Sigmoid colon (tissue), 7 donors: ENCODE measurements around the gene GIMAP8. TPM values are rescaled to one million over a fixed set of nuclear protein-coding genes. Genes with fewer than 3 reads are reported as not detected.

Source experiments
- DNase-seq: peaks from one replicate; pipeline ENCODE4 v3.0.0-alpha.2; 2019
- H3K27ac ChIP-seq, 4 donors: fragments of 200-600 bp; sonication (generic); one replicate each; pipeline ENCODE4 v1.5.1; 2016 to 2019; ENCODE audit warnings: mild to moderate bottlenecking in 1 of 4
- H3K27me3 ChIP-seq, 3 donors: fragments of 200-600 bp; sonication (generic); one replicate each; pipeline ENCODE4 v1.5.1; 2019; ENCODE audit warnings: mild to moderate bottlenecking in 1 of 3
- H3K36me3 ChIP-seq, 4 donors: fragments of 200-600 bp; sonication (generic); one replicate each; pipeline ENCODE4 v1.5.1; 2016 to 2019
- H3K4me1 ChIP-seq, 4 donors: fragments of 200-600 bp; sonication (generic); one replicate each; pipeline ENCODE4 v1.5.1; 2017 to 2019
- H3K4me3 ChIP-seq, 4 donors: fragments of 200-600 bp; sonication (generic); one replicate each; pipeline ENCODE4 v1.5.1; 2017 to 2019; ENCODE audit warnings: mild to moderate bottlenecking in 2 of 4, moderate library complexity in 1 of 4
- H3K9me3 ChIP-seq, 4 donors: fragments of 200-600 bp in 3 of 4; sonication (generic) in 3 of 4; one replicate each; pipeline versions ENCODE4 v1.5.1 to v1.6.1; 2013 to 2019
- EP300 ChIP-seq, 4 donors: sonication (generic); formaldehyde crosslinking; IDR thresholded peaks; one replicate each; pipeline ENCODE4 v1.6.1; 2017; ENCODE audit warnings: antibody characterized with exemption in 4 of 4
- POLR2A ChIP-seq, 2 donors: fragments of 450-650 bp; IDR thresholded peaks; one replicate each; pipeline ENCODE4 v1.6.1; 2016; ENCODE audit warnings: antibody characterized with exemption in 2 of 2, mild to moderate bottlenecking in 2 of 2, moderate library complexity in 2 of 2
- POLR2AphosphoS5 ChIP-seq, 4 donors: sonication (generic); formaldehyde crosslinking; IDR thresholded peaks; one replicate each; pipeline ENCODE4 v1.6.1; 2017; ENCODE audit warnings: antibody characterized with exemption in 4 of 4
- WGBS, 2 donors: extraction: QIAGEN DNeasy Blood & Tissue Kit; methylation state at CpG; one replicate each; pipeline ENCODE4 v1.1.7; 2013; 5-methylcytosine and 5-hydroxymethylcytosine counted together
- intact Hi-C: fragments of 100-400 bp; cut with DNase I; formaldehyde crosslinking; loops from one replicate; pipeline ENCODE4 v1.15.1; 2023
- polyA plus RNA-seq, 3 donors: library from polyadenylated mRNA; stranded (reverse); fragments of 200-250 nt; gene quantifications; one replicate each; pipeline ENCODE4 v1.2.3, GENCODE V29; 2013
- total RNA-seq, 4 donors: library from RNA; depleted of rRNA; stranded (reverse); fragments of >200 nt; gene quantifications; one replicate each; pipeline ENCODE4 v1.1.0, GENCODE V29; 2016
- TF ChIP-seq, protein P1 (sequence below), 4 experiments: fragments of 450-650 bp in 3 of 4; fragments of 200-600 bp in 1 of 4; IDR thresholded peaks; one replicate each; pipeline ENCODE4 v1.5.1; 2016 to 2019; ENCODE audit warnings: antibody characterized with exemption in 4 of 4, mild to moderate bottlenecking in 3 of 4, moderate library complexity in 2 of 4
- donor health status: healthy with polysubstance abuse.
- donor health status: Bipolar disorder and iron deficiency.
- donor health status: healthy.

Gene GIMAP8
- total and polyA plus RNA-seq, 7 donors, result 2.4 to 10.7 (median 7.1) TPM

GRCh38 chr7:150434240-150434639 is 16.2 kb upstream of the GIMAP8 start:
- H3K36me3 ChIP-seq, result no peaks in the 10 kb centered on the region
- DNase-seq, result no peak

DNA sequence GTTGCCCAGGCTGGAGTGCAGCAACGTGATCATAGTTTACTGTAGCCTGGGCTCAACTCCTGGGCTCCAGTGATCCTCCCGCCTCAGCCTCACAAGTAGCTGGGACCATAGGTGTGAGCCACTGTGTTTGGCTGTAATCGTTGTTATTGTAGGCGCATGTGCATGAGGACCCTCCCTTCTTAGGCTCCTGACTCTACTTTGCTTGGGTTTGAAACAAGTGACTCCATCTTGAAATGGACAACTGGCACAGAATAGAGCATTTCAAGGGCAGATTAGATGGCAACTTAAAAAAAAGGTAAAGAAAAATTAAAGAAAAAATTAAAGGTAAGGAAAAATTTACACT is 15.4 kb upstream of the GIMAP8 start:
- Histone ChIP-seq H3K27me3 (no peaks in the 10 kb centered on the region), H3K27ac (no peak overlapping the region), H3K9me3 (no peaks in the 10 kb centered on the region), H3K4me3 (no peak overlapping the region), H3K36me3 (no peaks in the 10 kb centered on the region), H3K4me1 (peaks cover 0 to 10% (median 4%) of the 10 kb centered on the region in 4 donors)
- intact Hi-C loops, result no loop called here
- no peak for DNase-seq
- TF ChIP-seq, protein P1, sequence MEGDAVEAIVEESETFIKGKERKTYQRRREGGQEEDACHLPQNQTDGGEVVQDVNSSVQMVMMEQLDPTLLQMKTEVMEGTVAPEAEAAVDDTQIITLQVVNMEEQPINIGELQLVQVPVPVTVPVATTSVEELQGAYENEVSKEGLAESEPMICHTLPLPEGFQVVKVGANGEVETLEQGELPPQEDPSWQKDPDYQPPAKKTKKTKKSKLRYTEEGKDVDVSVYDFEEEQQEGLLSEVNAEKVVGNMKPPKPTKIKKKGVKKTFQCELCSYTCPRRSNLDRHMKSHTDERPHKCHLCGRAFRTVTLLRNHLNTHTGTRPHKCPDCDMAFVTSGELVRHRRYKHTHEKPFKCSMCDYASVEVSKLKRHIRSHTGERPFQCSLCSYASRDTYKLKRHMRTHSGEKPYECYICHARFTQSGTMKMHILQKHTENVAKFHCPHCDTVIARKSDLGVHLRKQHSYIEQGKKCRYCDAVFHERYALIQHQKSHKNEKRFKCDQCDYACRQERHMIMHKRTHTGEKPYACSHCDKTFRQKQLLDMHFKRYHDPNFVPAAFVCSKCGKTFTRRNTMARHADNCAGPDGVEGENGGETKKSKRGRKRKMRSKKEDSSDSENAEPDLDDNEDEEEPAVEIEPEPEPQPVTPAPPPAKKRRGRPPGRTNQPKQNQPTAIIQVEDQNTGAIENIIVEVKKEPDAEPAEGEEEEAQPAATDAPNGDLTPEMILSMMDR (IDR thresholded peaks at IDR 0.05), result no peak
- TF ChIP-seq EP300 (IDR thresholded peaks at IDR 0.05), result no peak
- no peak for TF ChIP-seq POLR2A (IDR thresholded peaks at IDR 0.05)
- TF ChIP-seq POLR2AphosphoS5 (IDR thresholded peaks at IDR 0.05), result no peak
- 75 to 79% methylated on average over 4 of the region's 4 CpGs for WGBS, 2 donors

More at GRCh38 chr7:150434240-150434639, 16.2 kb upstream of the GIMAP8 start:
- Histone ChIP-seq H3K27me3 (no peaks in the 10 kb centered on the region), H3K4me1 (peaks cover 0 to 15% (median 6%) of the 10 kb centered on the region in 4 donors), H3K9me3 (no peaks in the 10 kb centered on the region), H3K4me3 (no peak overlapping the region), H3K27ac (no peak overlapping the region)
- intact Hi-C loops, result no loop called here
- TF ChIP-seq, protein P1 (IDR thresholded peaks at IDR 0.05), result no peak
- no peak for TF ChIP-seq POLR2AphosphoS5 (IDR thresholded peaks at IDR 0.05)
- TF ChIP-seq POLR2A (IDR thresholded peaks at IDR 0.05), result no peak
- TF ChIP-seq EP300 (IDR thresholded peaks at IDR 0.05), result no peak
- 67 to 79% methylated on average over 8 of the region's 8 CpGs for WGBS, 2 donors

- 60 to 77% methylated on average over 8 of the region's 8 CpGs for WGBS, 2 donors
- Histone ChIP-seq H3K9me3 (no peaks in the 10 kb centered on the region), H3K4me3 (no peak overlapping the region), H3K4me1 (peaks cover 0 to 4% (median 2%) of the 10 kb centered on the region in 4 donors), H3K27ac (no peak overlapping the region), H3K27me3 (no peaks in the 10 kb centered on the region), H3K36me3 (no peaks in the 10 kb centered on the region)
- TF ChIP-seq, protein P1 (IDR thresholded peaks at IDR 0.05), result no peak
- TF ChIP-seq EP300 (IDR thresholded peaks at IDR 0.05), result no peak
- TF ChIP-seq POLR2AphosphoS5 (IDR thresholded peaks at IDR 0.05), result no peak
- TF ChIP-seq POLR2A (IDR thresholded peaks at IDR 0.05), result no peak
- intact Hi-C loops, result no loop called here
- DNase-seq, result no peak
These were observed 14.9 kb upstream of the GIMAP8 start for GRCh38 chr7:150435390-150436073.

- H3K4me1 ChIP-seq, result no peaks in the 10 kb centered on the region
- H3K9me3 ChIP-seq, result peaks cover 0 to 8% (median 1%) of the 10 kb centered on the region in 4 donors
- DNase-seq, result no peak
- intact Hi-C loops, result no loop called here
- WGBS, 2 donors, result 59 to 67% methylated on average over 2 of the region's 2 CpGs
- TF ChIP-seq, protein P1 (IDR thresholded peaks at IDR 0.05), result no peak
- TF ChIP-seq EP300 (IDR thresholded peaks at IDR 0.05), result no peak
- TF ChIP-seq POLR2AphosphoS5 (IDR thresholded peaks at IDR 0.05), result no peak
- TF ChIP-seq POLR2A (IDR thresholded peaks at IDR 0.05), result no peak
- H3K4me3 ChIP-seq, result no peak overlapping the region
- no peak overlapping the region for H3K27ac ChIP-seq
- no peaks in the 10 kb centered on the region for H3K36me3 ChIP-seq
- no peaks in the 10 kb centered on the region for H3K27me3 ChIP-seq
These were observed 10.5 kb upstream of the GIMAP8 start for GRCh38 chr7:150439967-150440366.

GRCh38 chr7:150441524-150441923 is 8.9 kb upstream of the GIMAP8 start:
- H3K27me3 ChIP-seq, result no peaks in the 10 kb centered on the region
- no peak overlapping the region for H3K27ac ChIP-seq
- no peaks in the 10 kb centered on the region for H3K36me3 ChIP-seq
- peaks cover 0 to 8% (median 1%) of the 10 kb centered on the region in 4 donors for H3K9me3 ChIP-seq
- DNase-seq, result no peak
- TF ChIP-seq POLR2AphosphoS5 (IDR thresholded peaks at IDR 0.05) (no peak), POLR2A (IDR thresholded peaks at IDR 0.05) (no peak), EP300 (IDR thresholded peaks at IDR 0.05) (no peak)
- TF ChIP-seq, protein P1 (IDR thresholded peaks at IDR 0.05), result no peak
- H3K4me1 ChIP-seq, result peaks cover 0 to 4% (median under 1%) of the 10 kb centered on the region in 4 donors
- intact Hi-C loops, result no loop called here
- no peak overlapping the region for H3K4me3 ChIP-seq
